ENCODE data around the gene LUC7L3.
"Not testable (repeated sequence)": the region's sequence is repeated elsewhere in the genome, so short reads cannot be mapped to it uniquely, and the experiment has no call there.

The LUC7L3 gene

DNA sequence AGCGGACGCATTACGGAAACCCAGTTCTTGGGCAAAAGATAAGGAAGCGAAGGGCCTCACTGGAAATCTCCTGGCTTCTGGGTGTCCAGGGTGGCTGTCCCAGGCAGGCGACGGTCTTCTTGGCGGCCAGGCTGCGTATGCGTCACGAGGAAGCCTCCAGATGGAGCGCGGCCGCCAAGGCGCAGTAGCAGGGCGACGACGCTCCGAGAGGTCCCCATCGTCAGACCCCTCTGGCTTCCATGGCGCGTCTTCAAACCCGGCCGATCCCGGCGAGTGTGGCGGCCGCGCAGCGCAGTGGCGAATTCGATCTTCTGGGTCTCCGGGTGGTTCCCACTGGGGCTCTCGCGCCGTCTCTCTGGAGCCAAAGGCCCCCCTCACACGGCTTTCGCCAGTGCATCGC lies 61.8 kb downstream of the LUC7L3 start:
- no peak for DNase-seq (ENCODE audit: extremely low read depth in 1 of 2, low read depth in 1 of 2)

DNA sequence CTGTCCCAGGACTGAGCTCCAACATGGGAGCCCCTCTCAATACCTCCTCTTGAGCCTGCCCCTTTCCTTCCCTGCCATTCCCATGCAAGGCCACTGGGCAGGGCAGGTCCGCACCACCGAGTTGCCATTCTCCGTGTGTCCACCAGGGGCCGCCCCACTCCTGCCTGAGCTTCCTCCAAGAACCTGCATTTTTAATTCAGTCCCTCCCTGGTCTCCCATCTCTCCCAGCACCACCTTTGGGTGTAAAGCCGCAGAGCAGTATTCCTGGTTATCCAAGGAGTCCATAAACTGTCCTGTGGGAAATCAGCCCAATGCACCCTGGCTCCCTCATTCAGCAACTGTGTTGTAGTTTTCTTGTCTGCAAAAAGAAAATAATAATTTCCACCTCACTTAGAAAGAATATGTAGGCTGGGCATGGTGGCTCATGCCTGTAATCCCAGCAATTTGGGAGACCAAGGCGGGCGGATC lies 63.8 kb downstream of the LUC7L3 start:
- DNase-seq (ENCODE audit: extremely low read depth in 1 of 2, low read depth in 1 of 2): peak; percentile 38 to 69

DNA sequence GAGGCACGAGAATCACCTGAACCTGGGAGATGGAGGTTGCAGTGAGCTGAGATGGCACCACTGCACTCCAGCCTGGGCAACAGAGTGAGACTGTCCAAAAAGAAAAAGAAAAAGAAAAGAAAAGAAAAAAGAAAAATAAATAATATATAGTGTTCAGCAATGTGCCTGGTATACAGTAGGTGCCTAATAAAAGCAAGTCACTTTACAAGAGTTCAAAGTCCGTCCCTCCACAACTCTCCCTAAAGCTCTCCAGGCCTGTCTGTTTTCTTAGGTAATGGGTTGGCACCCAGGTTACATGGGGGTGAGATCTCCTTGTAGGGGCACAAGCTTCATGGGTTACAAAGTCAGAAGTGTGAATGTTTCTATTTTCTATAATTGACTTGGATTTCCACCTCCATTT lies 64.5 kb downstream of the LUC7L3 start:
- no peak for DNase-seq (ENCODE audit: extremely low read depth in 1 of 2, low read depth in 1 of 2)

DNA sequence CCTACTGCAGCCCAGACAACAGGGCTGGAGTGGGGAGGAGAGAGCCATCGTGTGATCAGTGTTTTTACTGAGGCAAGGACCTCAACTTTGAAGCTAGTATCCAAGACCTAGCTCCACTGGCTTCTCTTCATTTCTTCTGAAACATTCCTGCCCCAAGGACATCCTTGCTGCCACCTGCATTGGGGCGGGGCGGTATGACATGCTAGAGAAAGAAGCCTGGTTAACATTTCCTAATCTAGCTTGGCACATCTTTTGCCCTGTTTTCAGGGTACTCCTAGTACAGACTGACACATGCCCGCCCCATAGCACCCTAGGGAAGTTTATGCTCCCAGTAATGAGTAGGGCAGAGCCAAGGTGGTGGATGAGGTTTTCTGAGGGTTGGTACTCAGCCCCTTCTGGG lies 65.7 kb downstream of the LUC7L3 start:
- DNase-seq (ENCODE audit: extremely low read depth in 1 of 2, low read depth in 1 of 2): no peak

DNA sequence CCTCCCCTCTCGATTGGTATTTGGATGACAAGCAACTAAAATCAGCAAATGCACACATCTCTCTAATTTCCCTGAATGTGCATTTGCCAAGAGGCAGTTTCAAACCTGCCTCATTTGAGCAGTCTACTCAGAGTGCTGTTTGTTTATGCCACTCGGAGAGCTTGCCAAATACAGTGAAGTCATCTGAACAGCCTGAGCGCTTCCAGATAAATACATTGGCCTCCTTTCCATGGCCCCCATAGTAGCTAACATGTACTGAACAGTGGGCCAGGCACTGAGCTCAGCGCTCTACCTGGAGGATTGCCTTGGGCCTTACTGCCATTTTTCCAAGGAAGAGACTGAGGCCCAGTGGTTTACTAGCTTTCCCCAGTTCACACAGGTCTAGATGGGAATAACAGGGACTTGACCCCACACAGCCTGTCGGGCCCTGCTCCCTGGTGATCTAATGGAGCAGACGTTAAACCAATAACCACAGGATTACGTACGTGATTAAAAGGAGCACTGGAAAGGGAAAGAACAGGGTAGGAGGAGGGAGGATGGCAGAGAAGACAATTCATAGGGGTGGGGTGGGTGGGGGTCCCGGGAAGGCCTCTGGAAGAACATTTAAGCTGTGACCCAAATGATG lies 66.7 kb downstream of the LUC7L3 start:
- DNase-seq (ENCODE audit: extremely low read depth in 1 of 2, low read depth in 1 of 2): no peak

DNA sequence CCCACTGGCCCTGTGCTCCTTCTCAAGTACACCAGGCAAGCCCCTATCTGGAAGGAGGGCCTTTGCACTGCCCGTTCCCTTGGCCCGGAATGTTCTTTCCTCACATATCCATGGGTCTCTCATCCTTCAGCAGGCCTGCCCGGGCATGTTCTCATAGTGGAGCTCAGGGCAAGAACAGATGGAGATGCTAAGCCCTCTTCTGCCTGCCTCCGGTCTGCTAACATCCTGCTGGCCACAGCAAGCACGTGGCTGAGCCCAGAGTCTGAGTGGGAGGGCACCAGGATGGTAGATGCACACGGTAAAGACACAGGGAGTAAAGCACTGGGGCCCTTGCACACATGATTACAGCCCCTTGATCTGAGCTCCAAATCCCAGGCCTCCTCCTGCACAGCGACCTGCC lies 67.7 kb downstream of the LUC7L3 start:
- DNase-seq (ENCODE audit: extremely low read depth in 1 of 2, low read depth in 1 of 2): no peak

DNA sequence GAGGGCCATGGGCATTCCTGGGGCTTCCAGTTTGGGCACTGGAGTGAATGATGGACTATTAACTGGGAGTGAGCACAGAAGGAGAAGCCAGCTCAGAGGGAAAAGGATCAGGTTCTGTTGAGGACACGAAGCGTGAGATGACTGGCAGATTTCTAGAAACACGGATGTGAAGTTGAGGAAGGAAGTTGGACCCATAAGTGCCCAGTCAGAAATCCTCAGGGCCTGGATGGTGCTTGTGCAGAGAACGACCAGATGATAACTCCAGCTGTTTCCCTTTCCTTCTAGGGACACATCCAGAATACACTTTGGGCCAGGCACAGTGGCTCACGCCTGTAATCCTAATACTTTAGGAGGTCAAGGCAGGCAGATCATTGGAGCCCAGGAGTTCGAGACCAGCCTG lies 71.2 kb downstream of the LUC7L3 start:
- no peak for DNase-seq (ENCODE audit: extremely low read depth in 1 of 2, low read depth in 1 of 2)

DNA sequence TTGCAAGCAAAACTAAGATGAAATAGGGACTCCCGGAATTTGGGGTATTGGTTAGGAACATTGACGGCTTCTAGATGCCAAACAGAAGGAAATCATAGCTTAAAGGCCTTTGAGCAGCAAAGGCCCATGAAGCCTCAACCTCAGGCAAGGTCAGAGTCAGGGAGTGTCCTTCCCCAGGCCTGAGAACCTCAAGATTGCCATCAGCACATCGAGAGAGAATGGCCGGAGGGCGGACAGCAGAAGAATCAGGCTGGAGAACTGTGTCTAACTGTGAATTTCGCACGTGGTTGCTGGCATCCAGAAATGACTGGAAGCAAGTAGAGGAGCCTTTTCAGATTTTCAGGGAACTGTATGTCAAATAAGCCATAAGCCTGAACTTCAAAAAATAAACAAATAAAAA lies 72.7 kb downstream of the LUC7L3 start:
- DNase-seq (ENCODE audit: extremely low read depth in 1 of 2, low read depth in 1 of 2): no peak

DNA sequence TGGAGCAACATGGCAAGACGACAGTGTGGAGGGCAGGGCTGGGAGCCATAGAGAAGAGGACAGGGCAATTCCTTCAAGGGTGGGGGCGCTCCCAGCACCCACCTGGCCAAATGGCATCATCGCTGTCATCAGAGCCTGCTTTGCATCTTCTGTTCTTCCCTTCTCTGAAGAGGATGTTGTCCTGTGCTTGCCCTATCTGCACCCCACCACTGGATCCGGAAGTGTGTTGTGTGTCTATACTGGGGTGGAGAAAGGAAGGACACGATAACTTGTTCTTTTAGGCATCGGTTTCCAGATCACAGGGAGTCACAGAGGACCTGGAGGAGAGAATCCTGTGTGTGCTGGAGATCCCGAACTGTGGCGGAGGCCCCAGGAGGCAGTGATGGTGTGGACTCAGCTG lies 73.6 kb downstream of the LUC7L3 start:
- no peak for DNase-seq (ENCODE audit: extremely low read depth in 1 of 2, low read depth in 1 of 2)

DNA sequence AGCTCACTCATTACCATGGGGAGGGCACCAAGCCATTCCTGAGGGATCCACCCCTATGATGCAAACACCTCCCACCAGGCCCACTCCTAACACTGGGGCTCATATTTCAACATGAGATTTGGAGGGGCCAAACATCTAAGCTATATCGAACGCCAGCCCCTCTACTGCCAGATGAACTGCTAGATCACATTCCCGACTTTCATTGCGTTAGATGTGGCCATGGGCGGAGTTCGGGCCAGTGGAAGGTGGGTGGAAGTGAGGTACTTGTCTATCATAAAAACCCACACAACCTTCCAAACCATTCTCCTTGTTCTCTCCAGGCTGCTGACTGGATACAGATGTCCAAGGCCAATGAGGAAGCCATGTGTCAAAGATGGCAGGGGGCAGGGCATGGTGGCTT lies 75.0 kb downstream of the LUC7L3 start:
- no peak for DNase-seq (ENCODE audit: extremely low read depth in 1 of 2, low read depth in 1 of 2)

DNA sequence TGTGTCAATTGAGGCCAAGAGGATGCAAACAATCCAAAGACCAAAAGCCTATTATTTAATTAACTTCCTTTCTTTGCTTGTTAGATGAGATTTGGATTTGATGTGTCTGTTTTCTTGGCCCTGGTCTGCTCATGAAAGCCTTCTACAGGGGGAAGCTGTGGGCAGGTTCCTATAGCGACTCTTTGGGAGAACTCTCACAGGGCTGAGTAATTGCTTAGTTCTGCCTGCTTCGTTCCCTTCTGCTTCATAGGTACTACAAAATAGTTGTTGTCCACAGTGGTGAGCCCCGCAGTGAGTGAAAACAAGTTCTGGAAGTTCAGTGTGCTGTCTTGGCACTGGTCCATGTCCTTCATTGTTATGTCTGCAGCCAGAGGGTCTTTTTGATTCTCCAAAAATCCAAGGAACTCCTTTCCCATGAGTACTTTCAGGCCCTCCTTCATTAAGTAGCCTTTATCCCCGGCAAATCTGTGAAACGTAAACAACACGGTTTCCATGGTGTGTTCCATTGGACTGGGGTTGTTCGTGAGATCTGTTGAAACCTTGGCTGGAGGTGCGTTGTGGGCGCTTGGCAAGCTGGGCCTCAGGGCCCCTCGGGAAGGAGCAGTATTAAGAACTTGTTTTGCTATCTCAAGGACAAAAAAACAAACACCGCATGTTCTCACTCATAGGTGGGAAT lies 77.9 kb downstream of the LUC7L3 start:
- no peak for DNase-seq (ENCODE audit: extremely low read depth in 1 of 2, low read depth in 1 of 2)

DNA sequence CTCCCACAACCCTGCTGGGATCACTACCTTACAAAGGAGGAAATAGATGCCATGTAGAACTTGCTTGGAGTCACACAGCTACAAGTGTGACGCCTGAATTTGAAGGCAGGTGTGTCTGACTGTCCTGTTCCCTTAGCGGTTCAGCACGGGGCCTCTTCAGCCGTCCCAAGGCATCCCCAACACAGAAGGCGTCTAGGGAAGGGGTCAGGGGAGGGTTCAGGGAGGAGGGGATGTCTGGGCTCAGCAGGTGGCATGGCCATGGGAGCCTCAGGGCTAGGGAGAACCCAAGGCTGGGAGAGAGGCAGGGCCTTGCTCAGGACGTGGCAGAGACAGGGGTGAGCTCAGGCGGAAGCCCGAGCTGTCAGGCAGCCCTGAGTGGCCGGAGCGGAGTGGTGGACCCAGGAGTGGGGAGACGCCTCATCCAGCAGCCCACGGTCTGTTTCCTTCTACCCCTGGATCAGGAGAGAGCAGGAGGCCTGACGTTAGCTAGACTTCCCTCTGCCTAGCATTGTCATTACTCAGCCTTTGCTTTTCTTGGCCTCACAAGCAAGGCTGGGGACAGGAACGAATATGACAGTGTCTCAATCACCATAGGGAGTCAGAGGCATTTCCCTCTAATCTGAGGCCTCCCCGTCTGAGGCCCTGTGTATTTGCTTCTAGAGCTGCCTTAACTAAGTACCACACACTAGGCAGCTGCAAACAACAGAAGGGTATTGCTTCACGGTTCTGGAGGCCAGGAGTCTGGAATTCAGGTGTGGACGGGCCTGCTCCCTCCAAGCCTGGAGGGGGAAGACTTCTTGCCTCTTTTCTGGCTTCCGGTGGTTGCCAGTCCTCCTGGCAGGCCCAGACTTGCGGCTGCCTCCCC lies 79.3 kb downstream of the LUC7L3 start:
- DNase-seq (ENCODE audit: extremely low read depth in 1 of 2, low read depth in 1 of 2): no peak

DNA sequence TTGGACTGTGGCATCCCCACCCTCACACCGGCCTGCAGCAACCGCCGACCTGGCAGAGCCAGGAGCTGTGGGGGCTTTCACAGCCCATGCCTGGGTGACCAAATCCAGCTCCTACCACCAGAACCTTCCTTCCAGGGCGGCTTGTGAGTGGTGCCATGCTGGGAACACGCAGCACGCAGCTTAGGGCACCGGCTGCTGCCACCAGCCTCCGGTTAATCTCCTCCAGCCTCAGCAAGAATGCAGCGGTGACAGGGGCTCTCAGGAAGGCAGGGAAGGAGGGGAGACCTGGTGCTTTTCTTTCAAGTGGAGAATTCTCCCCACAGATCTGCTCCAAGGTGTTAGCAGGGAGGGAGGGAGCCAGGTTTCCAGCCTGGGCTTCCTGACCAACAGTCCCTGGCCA lies 80.2 kb downstream of the LUC7L3 start:
- DNase-seq (ENCODE audit: extremely low read depth in 1 of 2, low read depth in 1 of 2): no peak

DNA sequence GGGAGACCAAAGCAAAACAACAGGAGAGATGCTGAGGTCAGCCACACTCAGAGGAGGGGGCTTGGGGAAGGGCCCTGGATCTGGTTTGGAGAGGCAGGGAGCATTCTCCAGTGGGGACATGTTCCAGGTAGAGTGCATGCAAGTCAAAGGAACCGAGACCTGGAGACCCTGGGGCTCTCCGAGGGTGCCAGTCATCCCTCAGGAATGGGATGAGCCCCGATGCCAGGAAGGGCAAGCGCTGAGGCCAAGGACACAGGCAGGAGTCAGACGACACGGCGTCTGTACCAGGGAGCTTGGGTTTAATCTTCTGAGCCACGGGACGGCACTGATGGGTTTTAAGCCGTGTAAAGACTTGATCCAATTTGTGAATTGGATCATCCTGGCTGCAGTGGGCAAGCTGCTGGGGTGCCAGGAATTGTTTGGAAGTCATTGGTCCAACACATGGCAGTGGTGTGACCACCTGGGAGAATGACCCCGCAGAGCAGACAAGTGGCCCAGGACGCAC lies 80.8 kb downstream of the LUC7L3 start:
- DNase-seq (ENCODE audit: extremely low read depth in 1 of 2, low read depth in 1 of 2): no peak

DNA sequence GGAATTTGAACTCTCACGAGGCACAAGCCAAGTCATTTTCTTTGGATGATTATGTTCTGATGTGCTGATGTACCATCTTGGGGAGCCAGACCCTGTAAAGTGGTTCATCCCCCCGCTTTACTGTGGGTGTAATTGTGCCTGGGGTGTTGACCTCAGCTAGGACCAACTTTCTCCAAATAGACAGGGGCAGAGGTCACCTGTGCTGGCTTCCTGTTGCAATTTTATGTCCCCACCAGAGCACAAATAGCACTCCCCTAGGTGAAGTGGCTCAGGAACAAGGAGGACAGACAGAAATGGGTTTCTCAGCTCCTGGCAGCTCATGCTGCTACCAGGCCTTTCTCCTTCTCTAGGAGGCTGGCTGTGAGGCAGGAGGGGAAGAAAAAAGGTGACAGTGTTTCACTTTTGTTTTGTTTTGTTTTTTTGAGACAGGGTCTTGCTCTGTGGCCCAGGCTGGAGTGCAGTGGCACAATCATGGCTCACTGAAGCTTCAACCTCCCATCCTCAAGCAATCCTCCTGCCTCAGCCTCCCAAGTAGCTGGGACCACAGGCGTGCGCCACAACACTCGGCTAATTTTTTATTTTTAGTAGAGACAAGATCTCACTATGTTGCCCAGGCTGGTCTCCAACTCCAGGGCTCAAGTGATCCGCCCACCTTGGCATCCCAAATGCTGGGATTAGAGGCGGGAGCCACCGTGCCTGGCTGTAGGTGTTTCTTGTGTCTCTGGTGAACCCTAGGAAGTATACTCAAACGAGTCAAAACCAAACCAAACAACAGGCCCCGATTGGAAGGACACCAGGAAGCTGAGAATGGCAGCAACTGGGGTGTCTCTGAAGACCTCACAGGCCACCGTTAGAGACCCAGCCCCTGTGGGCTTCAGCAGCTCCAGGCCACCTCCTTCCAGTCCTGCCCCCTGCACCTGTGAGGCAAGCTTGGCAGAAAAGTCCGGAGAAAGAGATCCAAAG lies 83.5 kb downstream of the LUC7L3 start:
- no peak for DNase-seq (ENCODE audit: extremely low read depth in 1 of 2, low read depth in 1 of 2)

DNA sequence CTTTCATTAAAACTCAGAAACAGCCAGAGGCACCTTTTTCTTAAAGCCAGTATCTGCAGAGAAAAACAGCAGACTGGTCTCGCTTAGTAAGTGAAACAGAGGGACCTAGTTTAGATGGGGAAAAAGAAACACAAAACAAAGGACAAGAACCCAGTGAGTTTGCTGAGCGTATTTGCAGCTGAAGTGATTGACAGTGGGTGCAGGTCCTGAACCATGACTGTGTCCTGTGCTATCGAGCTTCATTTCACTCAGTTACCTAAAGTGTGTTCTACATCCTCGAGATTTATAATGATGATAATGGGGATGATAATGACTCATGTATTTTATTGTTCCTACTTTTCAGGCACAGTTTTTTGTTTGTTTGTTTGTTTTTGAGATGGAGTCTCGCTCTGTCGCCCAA lies 84.3 kb downstream of the LUC7L3 start:
- no peak for DNase-seq (ENCODE audit: extremely low read depth in 1 of 2, low read depth in 1 of 2)

DNA sequence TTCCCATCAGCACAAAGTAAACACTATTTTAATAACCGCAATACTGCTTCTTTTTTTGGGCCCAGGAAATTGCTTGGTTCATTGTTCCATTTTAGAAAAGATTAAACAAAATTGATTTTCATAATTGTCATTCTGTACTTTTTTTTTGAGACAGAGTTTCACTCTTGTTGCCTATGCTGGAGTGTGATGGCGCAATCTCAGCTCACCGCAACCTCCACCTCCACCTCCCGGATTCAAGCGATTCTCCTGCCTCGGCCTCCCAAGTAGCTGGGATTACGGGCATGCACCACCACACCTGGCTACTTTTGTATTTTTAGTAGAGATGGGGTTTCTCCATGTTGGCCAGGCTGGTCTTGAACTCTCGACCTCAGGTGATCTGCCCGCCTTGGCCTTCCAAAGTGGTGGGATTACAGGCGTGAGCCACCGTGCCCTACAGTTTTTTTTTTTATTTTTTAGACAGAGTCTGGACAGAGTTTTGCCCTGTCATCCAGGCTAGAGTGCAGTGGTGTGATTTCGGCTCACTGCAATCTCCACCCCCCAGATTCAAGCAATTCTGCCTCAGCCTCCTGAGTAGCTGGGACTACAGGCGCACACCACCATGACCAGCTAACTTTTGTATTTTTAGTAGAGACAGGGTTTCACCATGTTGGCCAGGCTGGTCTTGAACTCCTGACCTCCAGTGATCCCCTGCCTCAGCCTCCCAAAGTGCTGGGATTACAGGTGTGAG lies 85.5 kb downstream of the LUC7L3 start:
- not testable (repeated sequence) for DNase-seq (ENCODE audit: extremely low read depth in 1 of 2, low read depth in 1 of 2)

DNA sequence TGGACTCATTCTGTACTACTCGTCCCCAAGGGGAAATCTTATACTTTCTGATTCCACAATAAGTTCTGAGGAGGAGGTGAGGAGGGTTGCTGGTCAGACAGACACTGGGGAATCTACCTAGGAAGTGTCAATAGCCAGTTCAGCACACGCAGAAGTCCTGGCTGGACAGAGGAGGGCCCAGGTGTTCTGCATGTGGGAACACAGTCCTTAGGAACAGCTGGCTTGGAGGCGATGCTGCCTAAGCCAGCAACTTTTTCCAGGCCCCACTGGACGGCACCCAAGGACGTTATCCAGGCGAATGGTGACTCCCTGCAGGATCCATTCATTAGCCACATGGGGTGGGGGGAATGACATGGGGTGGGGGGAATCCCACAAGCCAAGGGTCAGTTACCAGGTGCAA lies 86.1 kb downstream of the LUC7L3 start:
- no peak for DNase-seq (ENCODE audit: extremely low read depth in 1 of 2, low read depth in 1 of 2)

All from activated CD8-positive, alpha-beta memory T cell treated with anti-CD3 and anti-CD28 coated beads for 1 hour (primary cell).